GF-D8 (cell line): ENCODE data around the gene P2RY12.

Source experiments
- DNase-seq: peaks from one replicate; lab custom pipeline; 2025; lab: John Stamatoyannopoulos, UW

Gene P2RY12

GRCh38 chr3:151307131-151307530 lies 77.4 kb downstream of the P2RY12 start:
- DNase-seq: no peak

- DNase-seq: no peak
Measured at GRCh38 chr3:151306168-151306810, 78.3 kb downstream of the P2RY12 start.

- no peak for DNase-seq
Measured at GRCh38 chr3:151305775-151306151, 78.8 kb downstream of the P2RY12 start.

- DNase-seq: no peak
Measured at GRCh38 chr3:151305060-151305774, 79.3 kb downstream of the P2RY12 start.

GRCh38 chr3:151303751-151304150 lies 80.8 kb downstream of the P2RY12 start:
- DNase-seq: no peak

- no peak for DNase-seq
Measured at GRCh38 chr3:151301787-151302186, 82.8 kb downstream of the P2RY12 start.

- DNase-seq: no peak
Measured at GRCh38 chr3:151300539-151300938, 84.0 kb downstream of the P2RY12 start.

GRCh38 chr3:151299006-151299405 lies 85.5 kb downstream of the P2RY12 start:
- no peak for DNase-seq

GRCh38 chr3:151297429-151297828 lies 87.1 kb downstream of the P2RY12 start:
- no peak for DNase-seq

- DNase-seq: no peak
Measured at GRCh38 chr3:151296226-151296625, 88.3 kb downstream of the P2RY12 start.

GRCh38 chr3:151293127-151293526 lies 91.4 kb downstream of the P2RY12 start:
- no peak for DNase-seq

GRCh38 chr3:151290673-151291072 lies 93.9 kb downstream of the P2RY12 start:
- no peak for DNase-seq

- DNase-seq: no peak
Measured at GRCh38 chr3:151289445-151289844, 95.1 kb downstream of the P2RY12 start.
